ENCODE data around the gene PLCH1. TPM values are rescaled to one million over a fixed set of nuclear protein-coding genes. Genes with fewer than 3 reads are reported as not detected.
A peak's percentile ranks its signal among the peaks of the same experiment; 100 is the strongest.

PLCH1 gene
- total RNA-seq, 1 experiment from 2014 or later = 0.78 TPM

DNA sequence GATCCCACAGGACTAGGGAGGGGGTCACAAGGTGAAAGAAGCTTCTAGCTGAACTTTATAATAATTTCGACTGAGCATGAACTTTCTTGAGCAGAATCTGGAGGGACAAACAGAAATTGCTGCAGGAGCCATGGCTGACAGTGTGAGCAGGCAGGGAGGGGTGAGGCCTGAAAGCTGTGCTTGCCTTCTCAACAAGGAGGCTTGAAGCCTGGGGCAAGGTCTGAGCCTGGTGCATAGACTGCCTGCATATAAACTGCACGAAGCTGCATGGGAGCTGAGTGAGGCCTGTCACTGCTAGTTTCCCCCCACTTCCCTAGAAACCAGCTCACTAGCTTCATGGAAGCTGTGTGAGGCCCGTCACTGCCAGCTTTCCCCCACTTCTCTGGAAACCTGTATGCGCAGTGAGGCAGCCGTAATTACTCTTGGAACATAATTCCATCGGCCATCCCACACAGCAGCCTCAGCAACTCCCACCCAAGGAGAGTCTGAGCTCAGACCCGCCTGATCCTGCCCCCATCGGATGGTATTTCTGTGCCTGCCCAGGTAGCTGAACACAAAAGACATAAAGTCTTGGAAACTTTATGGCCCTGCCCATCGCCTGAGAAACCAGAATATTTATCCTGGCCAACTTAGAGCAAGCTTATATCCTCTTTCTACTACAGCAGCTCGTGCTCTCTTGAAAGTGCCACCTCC lies 136.5 kb downstream of the PLCH1 start:
- DNase-seq (ENCODE audit: low spot score) = no peak

DNA sequence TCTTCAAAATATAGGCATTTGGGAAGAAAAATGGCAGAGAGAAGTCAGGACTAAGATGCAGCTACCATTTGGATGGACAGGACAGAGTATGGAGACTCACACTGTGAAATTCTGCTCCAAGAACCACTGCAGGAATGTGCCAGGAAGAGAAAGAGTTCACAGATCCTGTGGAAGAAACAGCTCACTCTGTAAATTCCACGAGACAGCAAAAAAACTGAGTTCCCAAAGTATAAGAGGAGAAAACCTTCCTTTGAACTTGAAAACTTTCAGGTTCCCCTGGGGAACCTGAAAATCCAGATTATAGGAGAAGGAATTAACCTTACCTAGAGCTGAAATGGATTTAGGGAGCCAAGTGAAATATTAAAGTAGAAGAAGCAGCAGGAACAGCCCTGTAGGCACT lies 137.1 kb downstream of the PLCH1 start:
- no peak for DNase-seq (ENCODE audit: low spot score)

DNA sequence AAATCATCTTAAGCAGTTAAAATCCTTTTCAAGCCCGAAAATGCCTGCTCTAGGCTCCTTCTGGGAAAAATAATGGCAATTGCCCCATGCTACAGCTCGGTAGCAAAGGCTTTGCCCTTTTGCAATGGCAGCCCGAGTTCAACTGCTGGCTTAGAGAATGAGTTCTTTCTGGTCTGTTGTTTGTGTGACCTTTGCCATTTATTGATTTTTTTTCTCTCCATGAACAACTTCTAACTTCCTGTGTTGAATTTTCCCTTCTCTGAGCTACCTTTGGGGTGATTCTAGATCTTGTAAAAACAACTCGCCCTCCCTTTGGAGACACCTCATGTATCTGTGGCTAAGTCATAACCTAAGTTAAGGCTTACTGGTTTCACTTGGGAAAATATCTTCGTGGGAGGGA lies 139.3 kb downstream of the PLCH1 start:
- no peak for DNase-seq (ENCODE audit: low spot score)

DNA sequence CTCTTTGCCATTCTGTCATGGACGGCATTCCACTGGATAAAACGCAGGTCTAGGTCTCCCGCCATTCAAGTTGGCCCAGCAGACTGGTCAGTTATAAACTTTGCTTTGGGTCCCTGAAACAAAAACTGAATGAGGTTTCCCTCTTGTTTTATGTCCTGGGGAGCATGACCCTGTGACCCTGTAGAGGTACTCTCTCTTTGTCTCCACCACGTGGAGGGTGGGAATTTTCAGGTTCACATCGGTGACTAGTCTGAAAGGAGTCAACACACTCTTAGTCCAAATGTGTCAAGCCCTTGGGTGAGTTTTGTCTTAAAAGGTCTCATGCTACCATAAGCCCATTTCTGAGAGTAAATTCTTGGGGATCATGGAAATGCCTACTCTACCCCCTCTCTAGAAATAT lies 139.9 kb downstream of the PLCH1 start:
- no peak for DNase-seq (ENCODE audit: low spot score)

DNA sequence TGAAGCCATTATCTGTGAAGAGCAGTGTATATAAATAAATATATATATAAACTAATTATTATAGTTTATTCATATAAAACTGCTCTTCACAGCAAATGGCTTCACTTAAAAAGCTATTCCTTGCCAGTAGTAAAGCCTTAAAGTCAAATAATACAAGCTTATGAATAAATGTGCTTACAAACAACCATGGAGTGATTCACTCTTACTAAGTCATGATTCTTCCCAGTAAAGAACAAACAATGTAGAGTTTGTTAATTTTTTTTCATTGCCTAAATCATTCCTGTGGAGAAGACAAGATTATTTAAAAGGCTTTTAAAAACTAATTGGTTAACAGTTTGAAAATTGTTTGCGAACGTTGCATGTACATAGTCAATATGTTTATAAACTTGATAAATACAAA lies 140.7 kb downstream of the PLCH1 start:
- no peak for DNase-seq (ENCODE audit: low spot score)

DNA sequence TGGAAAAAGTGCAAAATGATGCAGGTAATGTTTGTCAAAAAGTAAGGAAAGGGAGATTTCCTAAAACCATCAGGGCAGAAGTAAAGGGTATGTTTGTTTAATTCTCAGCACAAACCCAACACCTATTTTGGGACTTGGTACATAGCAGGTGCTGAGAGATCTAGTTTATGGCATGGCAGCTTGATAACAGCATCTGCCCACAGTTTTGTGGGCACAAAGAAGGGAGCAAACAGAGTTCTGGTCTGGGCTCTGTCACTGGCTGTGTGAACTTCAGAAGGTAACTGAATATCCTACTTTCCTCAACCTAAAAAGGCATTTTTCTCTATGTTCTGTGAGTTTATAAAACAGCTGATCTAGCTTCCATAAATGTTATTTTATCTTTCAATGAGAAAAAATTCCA lies 141.6 kb downstream of the PLCH1 start:
- no peak for DNase-seq (ENCODE audit: low spot score)

DNA sequence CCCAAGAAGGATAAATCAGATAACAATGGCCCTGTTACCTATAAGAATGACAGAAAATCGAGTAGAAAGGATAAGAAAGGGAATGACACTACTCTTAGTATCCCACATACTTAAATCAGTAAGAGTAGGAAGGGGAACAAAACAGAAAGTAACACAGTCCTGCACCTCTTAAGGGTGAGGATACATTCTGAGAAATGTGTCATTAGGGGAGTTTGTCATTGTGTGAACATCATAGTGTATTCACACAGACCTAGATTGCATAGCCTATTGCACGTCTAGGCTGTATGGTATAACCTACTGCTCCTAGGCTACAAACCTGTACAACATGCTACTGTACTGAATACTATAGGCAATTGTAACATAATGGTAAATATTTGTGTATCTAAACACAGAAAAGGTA lies 142.6 kb downstream of the PLCH1 start:
- no peak for DNase-seq (ENCODE audit: low spot score)

DNA sequence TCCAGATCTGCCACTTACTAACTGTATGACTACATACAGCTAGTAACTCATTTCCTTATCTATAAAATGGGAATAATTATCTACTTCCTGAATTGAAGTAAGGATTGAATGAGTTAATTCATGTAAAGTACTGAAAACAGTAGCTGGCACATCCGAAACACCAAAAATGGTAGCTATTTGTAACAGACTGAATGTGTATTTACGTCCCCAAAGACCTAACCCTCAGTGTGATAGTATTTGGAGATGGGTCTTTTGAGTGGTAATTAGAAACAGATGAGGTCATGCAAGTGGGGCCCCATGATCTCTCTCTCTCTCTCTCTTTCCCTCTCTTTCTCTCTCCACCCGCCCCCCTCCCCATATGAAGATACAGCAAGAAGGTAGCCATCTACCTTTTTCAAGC lies 146.2 kb downstream of the PLCH1 start:
- DNase-seq (ENCODE audit: low spot score) = no peak

DNA sequence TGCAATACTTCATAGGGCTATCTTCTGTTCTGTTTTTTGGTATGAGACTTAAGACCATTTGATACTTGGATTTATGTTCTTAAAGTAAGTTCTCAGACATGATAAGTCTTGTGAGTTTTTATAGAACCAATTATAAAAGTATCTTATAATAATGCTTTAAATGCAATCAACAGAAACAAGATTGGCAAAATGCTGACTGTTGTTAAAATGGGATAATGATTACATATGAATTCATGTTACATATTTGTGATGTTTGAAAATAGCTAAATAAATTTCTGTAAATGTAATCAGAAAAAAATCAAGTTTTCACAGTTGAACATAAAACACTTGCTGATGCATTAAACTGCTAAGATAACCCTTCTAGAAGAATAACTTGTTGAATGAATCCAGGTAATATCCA lies 148.3 kb downstream of the PLCH1 start:
- DNase-seq (ENCODE audit: low spot score) = no peak

DNA sequence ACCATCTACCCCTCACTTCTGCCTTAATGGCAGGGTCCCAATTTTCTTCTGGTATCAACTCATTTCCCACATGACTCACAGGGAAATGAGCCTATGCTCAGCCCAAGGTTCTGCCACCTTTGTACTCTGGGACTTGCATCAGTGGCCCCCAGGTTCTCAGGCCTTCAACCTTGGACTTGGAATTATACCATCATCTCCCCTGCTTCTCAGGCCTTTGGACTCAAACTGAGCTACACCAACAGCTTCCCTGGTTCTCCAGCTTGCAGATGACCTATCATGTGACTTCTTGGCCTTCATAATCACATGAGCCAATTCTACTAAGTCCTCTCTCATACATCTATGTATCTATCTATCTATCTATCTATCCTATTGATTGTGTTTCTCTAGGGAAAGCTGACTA lies 149.5 kb downstream of the PLCH1 start:
- no peak for DNase-seq (ENCODE audit: low spot score)

DNA sequence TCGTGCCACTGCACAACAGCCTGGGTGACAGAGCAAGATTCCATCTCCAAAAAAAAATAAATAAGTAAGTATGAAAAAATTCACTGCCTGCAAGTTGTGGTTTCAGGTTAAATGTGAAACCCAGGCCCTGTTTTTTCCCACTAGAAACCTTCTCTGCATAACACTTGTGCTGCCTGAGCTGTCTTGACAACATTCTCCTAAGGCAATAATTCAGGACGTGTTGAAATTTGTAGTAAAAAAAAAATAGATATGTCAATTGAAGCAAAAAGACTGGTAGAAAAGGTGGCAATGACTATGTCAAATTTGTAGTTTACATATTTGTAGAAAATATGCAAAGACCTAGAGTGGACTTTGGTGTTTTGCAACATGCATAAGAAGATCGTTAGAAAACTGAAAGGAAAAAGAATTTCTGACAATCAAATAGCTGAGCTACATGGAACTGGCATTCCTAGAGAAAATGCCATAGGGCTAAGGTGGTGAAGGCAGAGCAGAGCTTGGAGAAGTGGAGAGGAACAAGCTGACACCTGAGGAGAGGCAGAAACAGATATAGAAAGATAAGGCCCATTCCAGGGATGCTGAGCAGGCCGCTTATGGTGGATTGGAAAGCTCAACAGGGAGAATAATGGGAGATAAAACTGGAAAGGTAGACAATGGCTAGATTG lies 150.2 kb downstream of the PLCH1 start:
- no peak for DNase-seq (ENCODE audit: low spot score)

DNA sequence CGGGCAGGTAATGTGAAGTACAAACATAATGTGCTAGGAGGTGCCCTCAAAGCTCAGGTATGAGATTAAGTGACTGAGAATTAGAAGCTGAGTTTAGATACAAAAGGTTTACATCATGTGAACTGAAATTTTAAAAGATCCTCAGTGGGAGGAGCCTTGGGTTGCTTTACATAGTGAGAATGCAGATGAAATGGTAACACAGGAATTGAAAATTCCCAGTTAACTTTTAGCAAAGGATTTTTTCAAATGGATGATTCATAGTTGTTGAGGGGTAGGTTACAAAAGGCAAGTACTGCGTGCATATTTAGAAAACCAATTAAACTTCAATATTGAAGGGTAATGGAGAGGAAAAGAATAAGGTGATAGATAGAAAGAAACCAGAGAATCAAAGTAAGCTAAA lies 157.3 kb downstream of the PLCH1 start:
- no peak for DNase-seq (ENCODE audit: low spot score)

DNA sequence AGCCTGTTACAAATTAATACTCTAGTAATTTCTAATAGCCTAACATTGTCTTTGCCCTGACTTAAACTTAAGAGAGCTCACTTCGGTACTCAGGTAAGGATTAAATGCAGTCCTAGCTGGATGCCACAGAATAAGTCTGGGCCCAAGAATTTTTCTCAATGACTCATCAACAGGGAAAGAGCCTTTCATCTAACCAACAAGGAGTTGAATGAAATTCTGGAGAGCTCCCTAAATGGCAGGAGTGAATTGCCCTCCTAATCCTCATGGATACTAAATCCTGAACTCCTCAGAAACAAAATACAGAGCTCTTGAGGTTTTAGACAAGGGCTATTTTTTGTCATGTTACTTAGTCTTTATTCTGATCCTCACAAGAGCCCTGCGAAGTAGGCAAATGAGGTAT lies 159.5 kb downstream of the PLCH1 start:
- peak; percentile 8 for DNase-seq (ENCODE audit: low spot score)

DNA sequence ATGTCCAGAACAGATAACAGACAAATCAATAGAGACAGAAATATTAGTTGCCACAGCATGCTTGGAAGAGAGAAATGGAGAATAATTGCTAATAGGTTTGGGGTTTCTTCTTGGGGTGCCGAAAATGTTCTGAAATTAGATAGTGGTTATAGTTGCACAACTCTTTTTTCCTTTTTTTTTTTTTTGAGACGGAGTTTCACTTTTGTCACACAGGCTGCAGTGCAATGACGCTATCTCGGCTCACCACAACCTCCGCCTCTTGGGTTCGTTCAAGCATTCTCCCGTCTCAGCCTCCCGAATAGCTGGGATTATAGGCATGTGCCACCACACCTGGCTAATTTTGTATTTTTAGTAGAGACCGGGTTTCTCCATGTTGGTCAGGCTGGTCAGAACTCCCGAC lies 163.3 kb downstream of the PLCH1 start:
- no peak for DNase-seq (ENCODE audit: low spot score)

DNA sequence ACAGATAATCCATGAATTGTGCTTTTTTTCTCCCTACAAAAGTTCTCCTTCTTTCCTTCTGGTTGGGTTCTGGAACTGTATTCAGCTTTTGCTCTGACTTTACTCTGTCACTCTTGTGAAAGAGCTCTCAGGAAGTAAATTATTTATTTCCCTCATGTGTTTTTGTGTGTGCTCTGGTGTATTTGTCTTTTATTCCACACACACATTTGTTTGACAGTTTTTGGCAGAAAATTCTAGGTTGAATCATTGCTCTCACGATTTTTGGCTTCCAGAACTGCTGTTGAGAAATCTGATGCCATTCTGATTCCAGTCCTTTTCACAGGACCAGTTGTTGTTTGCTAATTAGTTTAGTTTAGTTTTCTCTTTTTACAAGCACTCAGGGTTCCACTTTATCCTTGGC lies 172.8 kb downstream of the PLCH1 start:
- no peak for DNase-seq (ENCODE audit: low spot score)

DNA sequence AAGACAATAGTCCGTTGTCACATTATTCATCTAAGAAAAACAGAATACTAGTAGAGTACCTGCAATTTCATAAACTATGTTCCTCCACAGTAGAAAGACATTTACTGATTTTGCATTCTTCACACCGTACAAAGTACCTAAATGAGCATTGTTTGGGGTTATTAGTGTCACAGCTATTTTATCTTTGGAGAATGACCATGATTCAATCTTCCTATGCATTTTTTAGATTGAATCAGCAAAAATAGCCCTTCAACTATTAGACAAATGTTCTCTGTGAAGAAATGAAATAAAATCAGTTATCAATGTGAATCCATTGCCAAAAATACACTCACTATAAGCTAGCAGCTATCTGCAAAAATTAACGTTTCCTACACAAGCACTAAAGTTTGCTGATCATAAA lies 176.6 kb downstream of the PLCH1 start:
- no peak for DNase-seq (ENCODE audit: low spot score)

DNA sequence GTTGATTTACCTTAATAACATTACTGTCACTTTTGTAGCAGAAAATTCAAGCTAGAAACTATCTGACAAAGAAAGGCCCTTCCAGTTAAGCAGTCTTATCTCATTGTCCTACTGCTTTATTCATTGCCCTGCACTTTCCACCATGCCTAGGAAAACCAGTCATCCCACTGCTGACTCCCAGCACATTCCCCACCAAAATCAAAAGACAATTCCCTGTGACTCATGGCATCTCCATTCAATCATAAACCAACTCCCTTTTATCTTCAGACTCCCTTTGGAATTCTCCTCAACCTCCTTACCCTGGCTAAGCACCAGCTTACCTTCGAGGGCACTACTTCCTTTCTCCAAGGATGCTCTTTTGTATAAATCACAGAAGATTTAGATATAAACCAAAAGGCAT lies 184.3 kb downstream of the PLCH1 start:
- peak; percentile 83 for DNase-seq (ENCODE audit: low spot score)

DNA sequence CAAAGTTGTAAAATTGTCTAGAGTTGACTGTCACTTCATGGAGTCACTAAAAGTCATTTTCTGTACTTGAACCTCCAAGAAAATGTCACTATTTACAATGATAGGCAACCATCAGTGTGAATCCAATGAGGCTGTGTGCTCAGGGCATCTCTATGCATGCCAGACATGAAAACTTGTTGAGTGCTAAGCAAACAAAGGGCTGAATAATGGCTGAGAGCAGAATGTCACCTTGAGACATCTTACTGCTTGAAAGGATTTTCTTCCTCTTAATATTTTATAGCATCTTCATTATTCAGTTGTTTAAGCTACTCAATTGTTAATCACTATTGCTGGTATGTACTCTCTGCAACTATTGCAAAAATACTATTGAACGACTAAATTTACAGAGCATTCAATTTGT lies 184.7 kb downstream of the PLCH1 start:
- DNase-seq (ENCODE audit: low spot score) = no peak

DNA sequence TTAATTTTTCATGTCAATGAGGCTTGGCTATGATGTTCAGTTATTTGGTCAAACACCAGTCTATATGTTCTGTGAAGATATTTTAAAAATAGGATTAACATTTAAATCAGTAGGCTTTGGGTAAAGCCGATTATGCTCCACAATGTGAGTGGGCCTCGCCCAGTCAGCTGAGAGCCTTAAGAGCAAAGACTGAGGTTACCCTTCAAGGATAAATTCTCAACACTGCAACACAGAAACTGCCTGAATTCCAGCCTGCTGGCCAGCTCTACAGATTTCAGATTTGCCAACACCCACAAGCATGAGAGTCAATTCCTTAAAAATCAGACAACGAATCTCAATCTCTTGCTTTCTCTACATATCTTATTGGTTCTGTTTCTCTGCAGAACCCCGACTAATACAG lies 188.3 kb downstream of the PLCH1 start:
- no peak for DNase-seq (ENCODE audit: low spot score)

DNA sequence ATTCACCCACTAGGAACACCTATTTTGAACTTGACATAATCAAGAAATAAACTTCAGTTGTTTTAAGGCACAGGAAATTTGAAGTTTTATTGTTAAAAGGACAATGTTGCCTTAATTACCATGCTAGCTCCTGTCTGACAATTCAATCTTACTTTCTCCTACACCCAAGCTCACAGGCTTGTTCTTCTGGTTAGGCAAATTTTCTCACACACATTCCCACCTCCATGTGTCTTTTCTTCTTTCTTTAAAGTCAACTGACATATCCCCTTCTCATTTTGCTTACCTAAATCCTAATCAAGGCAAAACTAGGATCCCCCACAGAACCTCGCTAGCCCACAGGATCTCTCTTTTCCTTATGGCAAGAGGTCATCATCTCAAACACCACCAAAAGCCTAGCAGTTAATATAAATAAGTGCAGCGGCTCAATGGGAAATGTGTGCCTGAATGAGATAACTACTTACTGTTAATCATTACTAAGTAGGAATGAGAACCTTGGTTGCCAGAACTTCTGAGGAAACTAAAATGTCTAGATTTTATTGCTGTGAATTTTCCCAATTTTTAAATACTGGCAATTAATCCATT lies 189.3 kb downstream of the PLCH1 start:
- DNase-seq (ENCODE audit: low spot score) = no peak

DNA sequence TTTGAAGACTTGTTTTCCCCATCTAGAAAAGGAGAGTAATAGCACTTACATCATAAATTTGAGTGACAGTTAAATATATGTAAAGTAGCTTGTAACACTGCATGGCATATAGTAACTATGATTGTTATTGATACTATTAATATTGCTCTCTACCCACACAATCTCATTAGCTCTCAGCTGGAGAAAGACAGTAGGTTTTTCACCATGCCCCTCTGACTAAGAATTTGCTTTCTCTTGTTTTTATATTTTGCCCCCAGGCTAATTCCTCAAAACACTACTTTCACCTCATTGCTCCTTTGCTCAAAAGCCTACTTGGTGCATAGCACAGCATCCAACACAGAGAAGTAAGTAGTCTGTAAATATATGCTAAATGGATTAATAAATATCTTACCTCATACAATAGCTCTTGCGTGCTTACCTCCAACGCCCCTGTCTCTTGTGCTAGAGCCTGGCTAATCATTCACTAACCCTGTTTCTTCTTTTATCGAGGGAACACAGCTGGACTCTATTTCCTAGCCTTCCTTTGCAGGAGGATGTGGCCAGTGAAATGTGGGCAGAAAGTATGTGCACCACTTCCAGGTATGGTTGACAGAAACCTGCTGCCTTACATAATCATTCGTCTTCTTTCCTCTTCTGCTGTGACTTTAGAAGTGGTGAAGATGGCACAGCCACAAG lies 190.0 kb downstream of the PLCH1 start:
- no peak for DNase-seq (ENCODE audit: low spot score)

DNA sequence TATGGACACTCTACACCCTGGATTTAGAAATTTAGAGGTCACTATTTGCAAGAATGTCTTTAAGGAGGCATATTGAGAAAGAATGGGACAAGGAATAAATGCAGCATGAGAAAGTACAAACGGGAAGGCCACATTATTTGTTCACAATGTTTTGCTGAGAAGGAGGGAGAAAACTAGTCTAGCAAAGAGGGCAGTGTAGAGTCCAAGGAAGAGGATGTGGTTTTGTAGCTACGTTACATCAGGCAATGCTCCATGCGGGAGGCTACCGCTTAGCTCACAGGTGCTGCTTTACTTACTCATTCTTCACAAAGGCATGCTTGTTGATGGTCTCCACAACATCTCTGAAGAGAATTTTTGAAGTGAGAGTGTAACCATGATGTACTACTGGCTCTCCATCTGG lies 191.1 kb downstream of the PLCH1 start:
- peak; percentile 23 for DNase-seq (ENCODE audit: low spot score)

DNA sequence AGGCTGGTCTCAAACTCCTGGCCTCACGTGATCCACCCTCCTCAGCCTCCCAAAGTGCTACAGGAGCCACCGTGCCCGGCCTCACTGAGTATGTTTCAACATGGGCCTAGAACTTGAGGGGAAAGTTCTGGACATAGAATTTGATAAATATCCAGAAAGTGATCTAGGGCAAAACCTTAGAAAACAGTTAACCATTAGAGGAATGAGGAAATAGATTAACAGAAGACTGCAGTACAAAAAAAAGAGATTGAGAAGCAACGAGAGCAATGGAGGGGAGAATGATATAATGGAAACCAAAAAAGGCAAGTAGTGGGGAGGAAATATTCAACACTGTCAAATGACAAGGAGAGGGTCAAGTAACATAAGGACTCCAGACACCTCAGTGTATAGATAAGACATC lies 191.5 kb downstream of the PLCH1 start:
- DNase-seq (ENCODE audit: low spot score) = no peak
